Mammary epithelial cell (primary cell): ENCODE measurements around the gene RAPSN.

Experiments used
- EZH2 ChIP-seq: IDR thresholded peaks from 2 replicates; pipeline ENCODE4 v1.6.1; 2012; ENCODE audit warnings: low read length, inconsistent platforms, borderline replicate concordance
- TF ChIP-seq, protein P1 (sequence below), 2 donors: IDR thresholded peaks in 1 of 2; conservative IDR thresholded peaks in 1 of 2; 2 replicates each; pipeline ENCODE4 v1.5.1; 2011 to 2012; ENCODE audit warnings: inconsistent platforms in 2 of 2, low read length in 2 of 2, mild to moderate bottlenecking in 2 of 2, control low read depth in 1 of 2, low read depth in 1 of 2; ENCODE audit not compliant: insufficient read depth in 1 of 2; ENCODE audit errors: extremely low read depth in 1 of 2

DNA sequence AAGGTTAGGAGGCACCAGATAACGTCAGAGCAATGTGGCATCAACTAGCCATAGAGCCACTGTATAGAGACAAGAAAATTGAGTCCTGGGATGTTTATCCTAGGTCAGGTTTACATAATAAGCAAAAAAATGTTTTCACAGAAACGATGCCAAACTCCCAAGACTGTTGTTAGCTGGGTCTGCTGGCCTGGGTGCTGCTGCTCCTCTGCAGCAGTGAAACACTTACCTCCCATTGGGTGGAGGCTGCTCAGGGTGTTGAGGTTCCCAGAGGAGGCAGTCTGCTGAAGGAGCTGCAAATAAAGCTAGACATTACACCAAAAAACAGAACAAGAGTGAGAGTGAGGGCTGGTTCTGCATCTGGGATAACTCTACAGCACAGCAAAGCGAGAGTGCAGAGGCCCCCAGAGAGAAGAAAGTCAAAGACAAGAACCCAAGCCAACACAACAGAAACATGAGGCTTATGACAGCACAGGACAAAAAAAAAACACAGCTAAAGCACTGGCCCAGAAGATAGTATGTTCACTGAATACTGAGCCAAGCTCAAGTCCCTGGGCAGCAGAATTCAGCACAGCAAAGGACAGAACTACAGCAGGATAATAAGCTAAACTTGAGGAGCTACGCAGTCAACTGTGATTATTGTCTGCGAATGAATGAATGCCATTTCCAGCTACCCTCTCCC is 29.9 kb upstream of the RAPSN start:
- TF ChIP-seq, protein P1, sequence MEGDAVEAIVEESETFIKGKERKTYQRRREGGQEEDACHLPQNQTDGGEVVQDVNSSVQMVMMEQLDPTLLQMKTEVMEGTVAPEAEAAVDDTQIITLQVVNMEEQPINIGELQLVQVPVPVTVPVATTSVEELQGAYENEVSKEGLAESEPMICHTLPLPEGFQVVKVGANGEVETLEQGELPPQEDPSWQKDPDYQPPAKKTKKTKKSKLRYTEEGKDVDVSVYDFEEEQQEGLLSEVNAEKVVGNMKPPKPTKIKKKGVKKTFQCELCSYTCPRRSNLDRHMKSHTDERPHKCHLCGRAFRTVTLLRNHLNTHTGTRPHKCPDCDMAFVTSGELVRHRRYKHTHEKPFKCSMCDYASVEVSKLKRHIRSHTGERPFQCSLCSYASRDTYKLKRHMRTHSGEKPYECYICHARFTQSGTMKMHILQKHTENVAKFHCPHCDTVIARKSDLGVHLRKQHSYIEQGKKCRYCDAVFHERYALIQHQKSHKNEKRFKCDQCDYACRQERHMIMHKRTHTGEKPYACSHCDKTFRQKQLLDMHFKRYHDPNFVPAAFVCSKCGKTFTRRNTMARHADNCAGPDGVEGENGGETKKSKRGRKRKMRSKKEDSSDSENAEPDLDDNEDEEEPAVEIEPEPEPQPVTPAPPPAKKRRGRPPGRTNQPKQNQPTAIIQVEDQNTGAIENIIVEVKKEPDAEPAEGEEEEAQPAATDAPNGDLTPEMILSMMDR (conservative IDR thresholded peaks at IDR 0.05 in 1 of 2, IDR thresholded peaks at IDR 0.05 in 1 of 2; ENCODE audit: extremely low read depth in 1 of 2, insufficient read depth in 1 of 2, low read depth in 1 of 2, low read length in 2 of 2) = no peak
- no peak for TF ChIP-seq EZH2
